Adipocyte (in vitro differentiated cells): ENCODE results near the gene DAPK1.

ENCODE experiments used
- DNase-seq: peaks from one replicate; pipeline ENCODE4 v3.0.0-alpha.2; 2015; ENCODE audit warnings: low read depth
- H3K27me3 ChIP-seq: replicated peaks from 2 replicates; pipeline ENCODE4 v1.7.0; 2013; ENCODE audit warnings: mild to moderate bottlenecking, low read length, moderate library complexity; ENCODE audit not compliant: control insufficient read depth, insufficient read depth
- H3K36me3 ChIP-seq: 2 replicates; pipeline ENCODE4 v1.7.0; 2013; ENCODE audit warnings: low read length, mild to moderate bottlenecking, moderate library complexity; ENCODE audit not compliant: control insufficient read depth, insufficient read depth, severe bottlenecking
- H3K4me1 ChIP-seq: 2 replicates; pipeline ENCODE4 v1.7.0; 2013; ENCODE audit warnings: mild to moderate bottlenecking, low read length, moderate library complexity; ENCODE audit not compliant: control insufficient read depth, insufficient read depth
- H3K4me3 ChIP-seq: 2 replicates; pipeline ENCODE4 v1.7.0; 2013; ENCODE audit warnings: mild to moderate bottlenecking, low read length, moderate library complexity
- H3K9ac ChIP-seq: 2 replicates; pipeline ENCODE4 v1.7.0; 2013; ENCODE audit warnings: mild to moderate bottlenecking, low read length, moderate library complexity
- H3K9me3 ChIP-seq: 2 replicates; pipeline ENCODE4 v1.7.0; 2013; ENCODE audit warnings: mild to moderate bottlenecking, low read length, moderate library complexity; ENCODE audit not compliant: control insufficient read depth

DAPK1 gene

DNA sequence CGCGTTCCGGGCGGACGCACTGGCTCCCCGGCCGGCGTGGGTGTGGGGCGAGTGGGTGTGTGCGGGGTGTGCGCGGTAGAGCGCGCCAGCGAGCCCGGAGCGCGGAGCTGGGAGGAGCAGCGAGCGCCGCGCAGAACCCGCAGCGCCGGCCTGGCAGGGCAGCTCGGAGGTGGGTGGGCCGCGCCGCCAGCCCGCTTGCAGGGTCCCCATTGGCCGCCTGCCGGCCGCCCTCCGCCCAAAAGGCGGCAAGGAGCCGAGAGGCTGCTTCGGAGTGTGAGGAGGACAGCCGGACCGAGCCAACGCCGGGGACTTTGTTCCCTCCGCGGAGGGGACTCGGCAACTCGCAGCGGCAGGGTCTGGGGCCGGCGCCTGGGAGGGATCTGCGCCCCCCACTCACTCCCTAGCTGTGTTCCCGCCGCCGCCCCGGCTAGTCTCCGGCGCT lies at the start of gene DAPK1:
Gene DAPK1 (plus strand): TSS at position 264 of the 442 bp plus-strand sequence. CDS start 1,211 bp downstream, outside the sequence.
- peaks cover 9% of the 10 kb centered on the region for H3K27me3 ChIP-seq
- no peaks in the 10 kb centered on the region for H3K36me3 ChIP-seq
- peak within 1 kb of the TSS; percentile 85 for H3K9ac ChIP-seq
- H3K4me1 ChIP-seq = peaks cover 20% of the 10 kb centered on the region
- peak within 1 kb of the TSS; percentile 85 for H3K4me3 ChIP-seq
- DNase-seq = peak; percentile 84
- no peaks in the 10 kb centered on the region for H3K9me3 ChIP-seq

DNA sequence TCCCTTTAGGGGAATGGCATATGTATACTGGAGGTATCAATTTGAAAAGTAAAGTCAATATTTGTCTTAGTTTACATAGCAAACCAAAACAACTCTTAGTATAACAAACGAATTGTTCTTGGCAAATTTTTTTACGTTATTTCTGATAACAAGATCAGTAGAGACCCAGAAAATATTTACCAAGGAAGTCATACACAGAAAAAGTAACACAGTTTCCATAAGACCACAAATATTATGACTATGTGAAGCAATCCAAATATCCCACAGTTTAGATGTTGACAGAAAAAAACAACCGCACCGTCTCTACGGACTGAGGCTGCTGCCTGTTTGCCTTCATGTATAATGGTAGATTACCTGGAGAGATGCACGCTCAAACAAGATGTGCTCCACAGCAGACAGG lies 46.5 kb upstream of the DAPK1 start:
- H3K4me3 ChIP-seq = no peak overlapping the region
- peaks cover 19% of the 10 kb centered on the region for H3K9me3 ChIP-seq
- no peak for DNase-seq
- no peaks in the 10 kb centered on the region for H3K36me3 ChIP-seq
- H3K4me1 ChIP-seq = no peaks in the 10 kb centered on the region
- H3K9ac ChIP-seq = no peak overlapping the region
- H3K27me3 ChIP-seq = peaks cover 8% of the 10 kb centered on the region

DNA sequence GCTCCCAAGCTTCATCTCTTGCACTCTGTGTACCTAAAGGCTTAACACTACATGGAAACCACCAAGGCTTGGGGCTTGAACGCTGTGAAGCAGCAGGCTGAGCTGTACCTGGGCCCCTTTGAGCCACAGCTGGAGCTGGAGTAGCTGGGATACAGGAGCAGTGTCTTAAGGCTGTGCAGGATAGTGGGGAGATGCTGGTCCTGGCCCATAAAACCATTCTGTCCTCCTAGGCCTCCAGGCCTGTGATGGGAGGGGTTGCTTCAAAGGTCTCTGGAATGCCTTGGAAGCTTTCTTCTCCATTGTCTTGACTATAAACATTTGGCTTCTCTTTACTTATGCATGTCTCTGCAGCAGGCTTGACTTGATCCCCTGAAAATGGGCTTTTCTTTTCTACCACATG lies 42.3 kb upstream of the DAPK1 start:
- Histone ChIP-seq H3K9ac (no peak overlapping the region), H3K9me3 (peaks cover 23% of the 10 kb centered on the region), H3K4me1 (no peaks in the 10 kb centered on the region), H3K36me3 (no peaks in the 10 kb centered on the region), H3K4me3 (no peak overlapping the region), H3K27me3 (peaks cover 8% of the 10 kb centered on the region)
- no peak for DNase-seq

DNA sequence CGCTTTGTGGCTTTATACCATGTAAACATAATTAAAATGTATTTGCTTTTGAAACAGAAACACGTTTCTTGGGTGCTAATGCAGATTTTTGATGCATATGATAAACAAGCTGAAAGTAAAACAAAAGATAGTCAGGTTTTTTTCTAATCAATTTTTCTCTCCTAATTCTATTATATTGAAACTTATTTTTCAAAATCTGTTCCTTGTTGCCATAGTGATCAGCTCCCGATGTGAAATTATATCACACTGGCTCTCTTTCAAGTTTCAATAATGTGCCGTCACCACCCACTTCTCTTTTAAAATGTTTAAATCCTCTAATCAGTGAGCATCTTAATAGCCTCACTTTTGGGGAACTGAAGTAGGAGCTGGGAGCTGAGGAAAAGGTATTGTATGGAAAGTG lies 36.4 kb upstream of the DAPK1 start:
- Histone ChIP-seq H3K36me3 (no peaks in the 10 kb centered on the region), H3K9me3 (peaks cover 3% of the 10 kb centered on the region), H3K4me1 (peaks cover 12% of the 10 kb centered on the region), H3K27me3 (no peaks in the 10 kb centered on the region), H3K9ac (no peak overlapping the region), H3K4me3 (no peak overlapping the region)
- DNase-seq = no peak

DNA sequence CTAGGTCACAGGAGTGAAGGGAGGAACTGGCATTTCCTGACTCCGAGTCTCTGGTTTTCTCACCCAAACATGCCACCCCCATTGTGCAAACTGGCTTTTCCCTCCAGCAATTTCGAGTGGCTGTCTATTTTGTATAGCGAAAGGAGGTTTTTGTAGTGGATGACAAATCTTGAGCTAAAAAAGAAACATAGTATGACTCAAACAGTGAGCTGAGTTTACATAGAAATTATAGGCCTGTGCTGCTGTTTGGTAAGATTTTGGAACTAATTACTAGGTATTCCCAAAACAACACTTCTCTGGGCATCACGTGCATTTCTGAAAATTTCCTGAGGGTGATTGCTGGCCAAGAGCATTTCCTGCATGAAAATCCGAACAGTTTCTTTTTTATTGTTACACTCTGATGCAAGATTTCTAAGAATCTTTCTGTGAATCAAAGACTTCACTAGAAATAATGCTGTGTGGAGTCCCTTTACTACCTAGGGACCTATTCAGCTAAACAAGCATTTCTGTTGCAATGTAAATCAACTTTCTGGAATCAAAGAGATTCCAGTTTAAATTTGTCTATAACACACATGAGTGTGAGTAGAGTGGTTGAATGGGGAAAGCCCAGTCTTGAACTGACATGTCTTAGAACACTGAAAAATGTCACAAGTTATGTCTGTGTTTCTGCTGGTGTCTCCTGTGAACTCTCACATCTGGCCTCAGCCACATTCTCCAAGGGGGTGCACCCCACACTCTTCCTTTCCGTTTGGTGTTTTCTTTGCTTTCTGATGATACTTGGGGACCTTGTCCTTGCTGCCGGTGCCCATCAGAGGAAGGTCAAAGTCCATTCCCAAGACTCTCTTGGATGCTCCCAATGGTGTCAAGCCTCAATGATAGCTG lies 33.3 kb upstream of the DAPK1 start:
- DNase-seq = peak; percentile 54
- Histone ChIP-seq H3K9ac (no peak overlapping the region), H3K4me1 (peaks cover 12% of the 10 kb centered on the region)

DNA sequence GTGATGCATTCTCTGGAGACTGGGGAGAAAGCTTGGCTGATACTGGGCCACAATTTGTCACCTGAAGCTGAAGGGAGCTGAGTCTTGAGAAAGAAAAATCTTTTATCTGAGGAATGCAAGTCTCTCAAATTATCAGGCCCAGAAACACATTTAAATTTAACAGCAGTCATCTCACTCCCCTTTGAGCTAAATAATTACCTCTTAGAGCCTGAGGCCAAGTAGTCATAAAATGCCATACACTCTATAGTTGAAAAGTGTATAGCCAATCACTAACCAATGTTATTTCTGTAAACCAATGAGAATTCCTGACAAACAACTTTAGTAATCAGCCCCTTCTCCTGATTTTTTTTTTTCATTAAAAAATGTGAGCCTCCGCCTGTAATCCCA lies 32.7 kb upstream of the DAPK1 start:
- no peak overlapping the region for H3K9ac ChIP-seq
- H3K9me3 ChIP-seq = no peaks in the 10 kb centered on the region
- peaks cover 12% of the 10 kb centered on the region for H3K4me1 ChIP-seq
- H3K36me3 ChIP-seq = no peaks in the 10 kb centered on the region
- H3K27me3 ChIP-seq = no peaks in the 10 kb centered on the region
- no peak overlapping the region for H3K4me3 ChIP-seq
- DNase-seq = no peak

More for the DNA sequence above, 33.3 kb upstream of the DAPK1 start:
- H3K4me3 ChIP-seq = peak overlapping the region; percentile 16
- no peaks in the 10 kb centered on the region for H3K36me3 ChIP-seq
- H3K27me3 ChIP-seq = no peaks in the 10 kb centered on the region
- H3K9me3 ChIP-seq = no peaks in the 10 kb centered on the region

DNA sequence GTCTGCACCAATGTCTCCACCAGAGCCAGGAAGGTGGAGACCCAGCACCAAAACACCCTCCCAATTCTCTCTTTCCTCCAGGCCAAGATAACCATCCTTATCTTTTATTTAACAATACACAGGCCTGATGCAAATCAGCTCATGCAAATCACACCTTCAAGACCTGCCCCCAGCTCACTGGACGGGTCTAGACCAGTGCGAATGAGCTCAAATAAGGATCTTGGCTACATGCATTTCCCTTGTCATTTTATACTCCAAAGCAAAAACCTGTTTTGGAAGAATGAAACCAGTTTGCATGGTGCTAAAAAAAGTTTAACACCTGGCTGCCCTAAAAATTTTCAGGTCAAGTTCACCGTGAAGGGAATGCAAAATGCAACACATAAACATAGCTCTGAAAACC lies 31.9 kb upstream of the DAPK1 start:
- H3K9me3 ChIP-seq = no peaks in the 10 kb centered on the region
- H3K36me3 ChIP-seq = no peaks in the 10 kb centered on the region
- no peak for DNase-seq
- H3K4me1 ChIP-seq = peaks cover 12% of the 10 kb centered on the region
- H3K4me3 ChIP-seq = no peak overlapping the region
- H3K27me3 ChIP-seq = no peaks in the 10 kb centered on the region
- H3K9ac ChIP-seq = no peak overlapping the region

DNA sequence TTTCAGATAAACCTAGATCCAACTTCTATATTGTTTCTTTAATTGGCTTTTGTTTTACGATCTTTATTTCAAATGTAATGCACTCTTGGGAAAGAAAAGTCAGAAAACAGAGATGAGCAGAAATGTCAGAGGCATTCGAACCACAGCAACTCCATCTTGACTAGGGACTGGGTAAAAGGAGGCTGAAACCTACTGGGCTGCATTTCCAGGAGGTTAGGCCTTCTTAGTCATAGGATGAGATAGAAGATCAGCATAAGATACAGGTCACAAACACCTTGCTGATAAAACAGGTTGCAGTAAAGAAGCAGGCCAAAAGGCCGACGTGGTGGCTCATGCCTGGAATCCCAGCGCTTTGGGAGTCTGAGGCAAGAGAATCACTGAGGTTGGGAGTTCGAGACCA lies 30.5 kb upstream of the DAPK1 start:
- no peak overlapping the region for H3K4me3 ChIP-seq
- no peak for DNase-seq

DNA sequence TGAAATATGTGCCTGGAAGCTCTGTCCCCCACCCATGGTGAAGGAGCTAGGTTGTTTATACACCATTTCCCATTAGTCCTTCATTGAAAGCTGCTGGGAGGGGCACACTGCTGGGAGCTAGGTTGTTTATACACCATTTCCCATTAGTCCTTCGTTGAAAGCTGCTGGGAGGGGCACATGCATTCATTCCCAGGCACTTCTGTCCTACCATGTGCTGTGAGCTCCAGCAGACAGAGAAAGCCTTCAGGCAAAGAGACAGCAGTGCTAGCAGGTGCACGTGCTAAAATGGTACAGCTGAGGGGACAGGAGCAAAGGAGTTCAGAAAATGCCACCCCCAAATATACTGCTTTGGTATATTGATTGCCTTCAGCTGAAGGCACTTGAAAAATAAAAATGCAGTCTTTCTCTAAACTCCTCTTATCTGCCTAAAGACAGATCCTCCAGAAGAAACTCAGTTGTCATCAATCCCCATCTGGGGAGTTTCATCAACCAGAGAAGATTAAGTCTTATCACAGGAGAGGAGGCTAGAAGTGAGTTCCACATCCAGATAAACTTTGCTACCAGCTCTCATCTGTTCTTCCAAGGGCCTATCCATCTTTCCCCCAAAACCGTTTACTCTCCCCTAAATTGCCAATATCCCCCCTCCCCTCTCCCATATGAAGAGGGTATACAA lies 27.7 kb upstream of the DAPK1 start:
- H3K4me3 ChIP-seq = no peak overlapping the region
- H3K9ac ChIP-seq = no peak overlapping the region
- H3K36me3 ChIP-seq = no peaks in the 10 kb centered on the region
- no peak for DNase-seq
- no peaks in the 10 kb centered on the region for H3K9me3 ChIP-seq
- no peaks in the 10 kb centered on the region for H3K4me1 ChIP-seq
- H3K27me3 ChIP-seq = no peaks in the 10 kb centered on the region

More for the DNA sequence above, 30.5 kb upstream of the DAPK1 start:
- Histone ChIP-seq H3K36me3 (no peaks in the 10 kb centered on the region), H3K27me3 (no peaks in the 10 kb centered on the region), H3K9ac (no peak overlapping the region), H3K9me3 (no peaks in the 10 kb centered on the region), H3K4me1 (peaks cover 12% of the 10 kb centered on the region)

DNA sequence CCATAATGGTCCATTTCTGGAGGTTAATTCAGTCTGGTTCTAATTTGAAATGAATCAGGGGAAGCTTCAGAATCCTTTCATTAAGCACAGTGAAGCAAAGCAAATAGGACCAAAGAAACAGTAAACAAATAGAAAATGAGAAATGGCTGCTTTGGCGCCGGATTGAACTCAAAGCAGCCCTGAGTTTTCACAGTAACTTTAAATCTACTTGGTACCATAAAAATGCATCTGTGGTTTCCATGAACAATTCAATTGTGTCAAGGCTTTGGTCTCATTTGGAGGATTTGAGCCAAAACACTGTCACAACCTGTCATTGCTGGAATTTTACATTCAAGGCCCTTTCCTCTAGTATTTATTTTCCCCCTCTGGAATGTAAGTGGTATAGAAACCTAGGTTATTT lies 25.9 kb upstream of the DAPK1 start:
- no peaks in the 10 kb centered on the region for H3K27me3 ChIP-seq
- H3K9me3 ChIP-seq = no peaks in the 10 kb centered on the region
- H3K36me3 ChIP-seq = no peaks in the 10 kb centered on the region
- DNase-seq = no peak
- no peak overlapping the region for H3K4me3 ChIP-seq
- H3K4me1 ChIP-seq = no peaks in the 10 kb centered on the region
- H3K9ac ChIP-seq = no peak overlapping the region

DNA sequence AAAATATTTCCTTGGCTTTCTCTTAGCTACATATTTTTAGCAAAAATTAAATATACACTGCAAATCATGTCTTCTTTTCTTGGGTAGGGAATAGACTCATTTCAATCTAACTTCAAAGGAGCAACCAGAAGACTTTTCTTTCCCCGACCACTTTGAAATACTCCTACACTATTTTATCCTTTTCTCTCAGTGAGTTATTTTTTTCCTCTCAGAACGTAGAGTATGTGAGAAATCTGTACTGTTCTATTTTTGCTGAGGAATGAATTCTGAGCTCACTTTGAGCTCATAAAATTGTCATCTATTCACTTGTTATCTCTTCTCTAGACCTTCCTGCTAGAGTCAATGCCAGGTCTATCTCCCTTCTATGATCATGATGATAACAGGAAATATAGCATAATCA lies 22.2 kb upstream of the DAPK1 start:
- Histone ChIP-seq H3K27me3 (no peaks in the 10 kb centered on the region), H3K4me3 (no peak overlapping the region), H3K4me1 (no peaks in the 10 kb centered on the region), H3K9ac (no peak overlapping the region), H3K9me3 (no peaks in the 10 kb centered on the region), H3K36me3 (no peaks in the 10 kb centered on the region)
- DNase-seq = no peak
